Right atrium auricular region (tissue), 2 donors: ENCODE results near the gene HNRNPA2B1. TPM values are rescaled to one million over a fixed set of nuclear protein-coding genes. Genes with fewer than 3 reads are reported as not detected.
"Not testable (repeated sequence)": the region's sequence is repeated elsewhere in the genome, so short reads cannot be mapped to it uniquely, and the experiment has no call there.

Source experiments
- DNase-seq: peaks from one replicate; pipeline ENCODE4 v3.0.0-alpha.2; 2019; ENCODE audit warnings: low spot score
- H3K27ac ChIP-seq, 2 donors: fragments of 200-600 bp; sonication (generic); 1 replicate in 1 of 2; 2 replicates in 1 of 2; pipeline ENCODE4 v1.5.1; 2016 to 2019
- H3K27me3 ChIP-seq, 2 donors: fragments of 200-600 bp; sonication (generic); one replicate each; pipeline versions ENCODE4 v1.5.1 to v1.6.0; 2017 to 2019
- H3K36me3 ChIP-seq: fragments of 200-600 bp; sonication (generic); one replicate; pipeline ENCODE4 v1.5.1; 2016
- H3K4me1 ChIP-seq, 2 donors: fragments of 200-600 bp; sonication (generic); one replicate each; pipeline versions ENCODE4 v1.5.1 to v1.6.0; 2017 to 2019
- H3K4me3 ChIP-seq, 2 donors: fragments of 200-600 bp; sonication (generic); 1 replicate in 1 of 2; 2 replicates in 1 of 2; pipeline ENCODE4 v1.5.1; 2017 to 2019; ENCODE audit warnings: mild to moderate bottlenecking in 1 of 2, moderate library complexity in 1 of 2
- H3K9me3 ChIP-seq, 2 donors: fragments of 200-600 bp; sonication (generic); one replicate each; pipeline ENCODE4 v1.5.1; 2019
- CTCF ChIP-seq, 2 donors: fragments of 200-600 bp; sonication (generic); IDR thresholded peaks; one replicate each; pipeline ENCODE4 v1.5.1; 2019; ENCODE audit warnings: antibody characterized with exemption in 2 of 2
- total RNA-seq, 2 donors: library from RNA; depleted of rRNA; stranded (reverse); fragments of >200 nt; gene quantifications; one replicate each; pipeline ENCODE4 v1.1.0, GENCODE V29; 2016

The HNRNPA2B1 gene
- total RNA-seq, 2 donors from 2014 or later: 124 to 160 TPM

GRCh38 chr7:26166684-26167266, 33.8 kb downstream of the HNRNPA2B1 start:
- peaks cover 7% of the 10 kb centered on the region for H3K36me3 ChIP-seq
- DNase-seq: no peak
- no peaks in the 10 kb centered on the region for H3K27me3 ChIP-seq
- no peak for TF ChIP-seq CTCF (IDR thresholded peaks at IDR 0.05)
- H3K9me3 ChIP-seq: no peaks in the 10 kb centered on the region
- no peak overlapping the region for H3K27ac ChIP-seq
- no peak overlapping the region for H3K4me3 ChIP-seq
- no peaks in the 10 kb centered on the region for H3K4me1 ChIP-seq

GRCh38 chr7:26165950-26166683, 34.4 kb downstream of the HNRNPA2B1 start:
- Histone ChIP-seq H3K4me1 (no peaks in the 10 kb centered on the region), H3K27ac (no peak overlapping the region), H3K36me3 (peaks cover 7% of the 10 kb centered on the region), H3K27me3 (no peaks in the 10 kb centered on the region), H3K9me3 (no peaks in the 10 kb centered on the region), H3K4me3 (no peak overlapping the region)
- no peak for TF ChIP-seq CTCF (IDR thresholded peaks at IDR 0.05)
- DNase-seq: no peak

- not testable (repeated sequence) for H3K36me3 ChIP-seq, H3K4me1 ChIP-seq, H3K27ac ChIP-seq, DNase-seq, H3K27me3 ChIP-seq, H3K9me3 ChIP-seq, H3K4me3 ChIP-seq
Observed at GRCh38 chr7:26163804-26164203, 36.7 kb downstream of the HNRNPA2B1 start.

GRCh38 chr7:26162431-26162830, 38.1 kb downstream of the HNRNPA2B1 start:
- DNase-seq: no peak
- no peak overlapping the region for H3K4me3 ChIP-seq
- no peaks in the 10 kb centered on the region for H3K9me3 ChIP-seq
- no peak for TF ChIP-seq CTCF (IDR thresholded peaks at IDR 0.05)
- H3K27me3 ChIP-seq: no peaks in the 10 kb centered on the region
- H3K36me3 ChIP-seq: no peaks in the 10 kb centered on the region
- H3K4me1 ChIP-seq: no peaks in the 10 kb centered on the region
- no peak overlapping the region for H3K27ac ChIP-seq

GRCh38 chr7:26160896-26161295, 39.6 kb downstream of the HNRNPA2B1 start:
- no peak overlapping the region for H3K27ac ChIP-seq
- H3K9me3 ChIP-seq: no peaks in the 10 kb centered on the region
- DNase-seq: no peak
- H3K36me3 ChIP-seq: no peaks in the 10 kb centered on the region
- no peak for TF ChIP-seq CTCF (IDR thresholded peaks at IDR 0.05)
- no peaks in the 10 kb centered on the region for H3K27me3 ChIP-seq
- no peak overlapping the region for H3K4me3 ChIP-seq
- peaks cover 0 to 1% of the 10 kb centered on the region in 2 donors for H3K4me1 ChIP-seq

GRCh38 chr7:26159243-26159642, 41.3 kb downstream of the HNRNPA2B1 start:
- no peak overlapping the region for H3K27ac ChIP-seq
- H3K9me3 ChIP-seq: no peaks in the 10 kb centered on the region
- no peaks in the 10 kb centered on the region for H3K27me3 ChIP-seq
- no peaks in the 10 kb centered on the region for H3K36me3 ChIP-seq
- no peak overlapping the region for H3K4me3 ChIP-seq
- DNase-seq: no peak
- TF ChIP-seq CTCF (IDR thresholded peaks at IDR 0.05): no peak
- peaks cover 0 to 4% of the 10 kb centered on the region in 2 donors for H3K4me1 ChIP-seq
